GM23338 (cell line): ENCODE results near the gene FSIP2. TPM values are rescaled to one million over a fixed set of nuclear protein-coding genes. Genes with fewer than 3 reads are reported as not detected.

Experiments used
- ATAC-seq: fragments of 200-7000 bp; cut with Tn5 transposase; 3 replicates; pipeline ENCODE4 v1.9.1; 2020
- DNase-seq: peaks from one replicate; pipeline ENCODE4 v3.0.0-alpha.2; 2015; ENCODE audit warnings: low spot score
- H2AFZ ChIP-seq: fragments of 200-600 bp; sonication (generic); 2 replicates; pipeline ENCODE4 v1.8.0; 2016; ENCODE audit warnings: antibody characterized with exemption, mild to moderate bottlenecking, moderate library complexity
- H3F3A ChIP-seq: fragments of 200-600 bp; sonication (generic); replicated peaks from 2 replicates; pipeline ENCODE4 v1.8.0; 2017; ENCODE audit warnings: antibody characterized with exemption, mixed run types, low read depth
- H3K27ac ChIP-seq: fragments of 200-600 bp; sonication (generic); 2 replicates; pipeline ENCODE4 v1.6.1; 2016; ENCODE audit warnings: low read depth
- H3K27me3 ChIP-seq: fragments of 200-600 bp; sonication (generic); 2 replicates; pipeline ENCODE4 v1.8.0; 2016; ENCODE audit warnings: mild to moderate bottlenecking, mixed run types, moderate library complexity; ENCODE audit not compliant: insufficient read depth
- H3K36me3 ChIP-seq: fragments of 200-600 bp; sonication (generic); 2 replicates; pipeline ENCODE4 v1.8.0; 2016; ENCODE audit warnings: mild to moderate bottlenecking; ENCODE audit not compliant: insufficient read depth
- H3K4me1 ChIP-seq: fragments of 200-600 bp; sonication (generic); 2 replicates; pipeline ENCODE4 v1.8.0; 2016; ENCODE audit warnings: mild to moderate bottlenecking, moderate library complexity; ENCODE audit not compliant: insufficient read depth
- H3K4me2 ChIP-seq: fragments of 200-600 bp; sonication (generic); 2 replicates; pipeline ENCODE4 v1.7.1; 2017; ENCODE audit warnings: mixed run types
- H3K4me3 ChIP-seq: fragments of 200-600 bp; sonication (generic); 2 replicates; pipeline ENCODE4 v1.6.1; 2016; ENCODE audit warnings: mixed run types
- H3K79me2 ChIP-seq: fragments of 200-600 bp; sonication (generic); replicated peaks from 2 replicates; pipeline ENCODE4 v1.8.0; 2017; ENCODE audit warnings: mild to moderate bottlenecking; ENCODE audit not compliant: insufficient read depth
- H3K9me2 ChIP-seq: fragments of 200-600 bp; sonication (generic); 2 replicates; pipeline ENCODE4 v1.8.0; 2017; ENCODE audit not compliant: insufficient read depth
- H4K20me1 ChIP-seq: fragments of 200-600 bp; sonication (generic); replicated peaks from 2 replicates; pipeline ENCODE4 v1.8.0; 2017; ENCODE audit warnings: mild to moderate bottlenecking; ENCODE audit not compliant: insufficient read depth
- H3K27ac Mint-ChIP-seq: 2 replicates; pipeline ENCODE4 v1.8.0; 2020; ENCODE audit warnings: inconsistent platforms, mild to moderate bottlenecking, moderate library complexity, mixed read lengths
- H3K27me3 Mint-ChIP-seq: 3 replicates; pipeline ENCODE4 v1.8.0; 2022; ENCODE audit warnings: low read depth, mild to moderate bottlenecking, moderate library complexity, mixed read lengths, inconsistent platforms; ENCODE audit not compliant: insufficient read depth, poor library complexity
- H3K36me3 Mint-ChIP-seq: 3 replicates; pipeline ENCODE4 v1.8.0; 2021; ENCODE audit warnings: low read depth, mild to moderate bottlenecking, inconsistent platforms, moderate library complexity, mixed read lengths
- H3K4me1 Mint-ChIP-seq: 3 replicates; pipeline ENCODE4 v1.8.0; 2020; ENCODE audit warnings: mild to moderate bottlenecking, inconsistent platforms, mixed read lengths
- H3K4me3 Mint-ChIP-seq: 3 replicates; pipeline ENCODE4 v1.8.0; 2021; ENCODE audit warnings: moderate library complexity, mild to moderate bottlenecking, inconsistent platforms, mixed read lengths
- H3K9me3 Mint-ChIP-seq: 3 replicates; pipeline ENCODE4 v1.8.0; 2020; ENCODE audit warnings: moderate library complexity, mild to moderate bottlenecking, inconsistent platforms, mixed read lengths
- POLR2AphosphoS5 ChIP-seq: IDR thresholded peaks from 2 replicates; pipeline ENCODE4 v1.6.1; 2016; ENCODE audit warnings: antibody characterized with exemption, low read depth
- STAT1 ChIP-seq: IDR thresholded peaks from one replicate; pipeline ENCODE4 v1.6.1; 2016; ENCODE audit warnings: antibody characterized with exemption; ENCODE audit not compliant: unreplicated experiment
- ZNF114 ChIP-seq: fragments of 250-450 bp; sonication (Bioruptor Pico); IDR thresholded peaks from 2 replicates; pipeline ENCODE4 v1.5.0; 2020; ENCODE audit warnings: mild to moderate bottlenecking, moderate library complexity
- ZNF331 ChIP-seq: fragments of 250-450 bp; sonication (Bioruptor Pico); IDR thresholded peaks from 2 replicates; pipeline ENCODE4 v1.5.0; 2020; ENCODE audit warnings: low read depth, mild to moderate bottlenecking, moderate library complexity
- polyA plus RNA-seq: library from polyadenylated mRNA; unstranded; fragments of >200 nt; fragmentation: Nextera tagmentation; extraction: Ambion mirVana; gene quantifications from 2 replicates; pipeline ENCODE4 v1.2.1, GENCODE V29; 2016
- total RNA-seq: library from RNA; depleted of rRNA; stranded (reverse); fragments of >200 nt; shearing (Covaris generic); gene quantifications from 2 replicates; pipeline ENCODE4 v1.2.3, GENCODE V29; 2014
- TF ChIP-seq, protein P1 (sequence below): IDR thresholded peaks from one replicate; pipeline ENCODE4 v1.6.1; 2018; ENCODE audit warnings: antibody characterized with exemption; ENCODE audit not compliant: unreplicated experiment

The FSIP2 gene
- total and polyA plus RNA-seq, 2 experiments from 2014 or later: 3.2 to 3.8 TPM

DNA sequence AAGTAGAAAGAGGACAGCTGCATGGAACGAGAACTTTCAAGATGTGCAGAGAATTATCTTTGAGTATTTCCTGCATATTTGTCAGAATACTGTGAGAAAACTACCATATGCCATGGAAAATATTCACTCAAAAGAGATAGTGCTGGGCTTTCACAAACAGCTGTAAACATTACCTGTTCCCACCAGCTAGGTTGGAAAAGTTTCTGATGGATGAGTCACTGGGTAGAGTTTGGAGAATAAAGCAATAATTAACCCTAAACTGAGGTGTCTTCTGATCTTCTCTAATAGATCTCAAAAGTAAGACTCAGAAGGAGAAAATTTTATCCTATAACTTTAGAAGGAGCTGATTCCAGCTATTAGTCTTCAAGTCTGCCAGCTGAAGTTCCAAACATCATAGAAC is 3.9 kb upstream of the FSIP2 start:
- H3K27me3 ChIP-seq: no peaks in the 10 kb centered on the region
- no peak overlapping the region for H3K4me2 ChIP-seq
- DNase-seq (no peak), ATAC-seq (no peak)
- H3F3A ChIP-seq: no peaks in the 10 kb centered on the region
- TF ChIP-seq ZNF114 (CRISPR knock-in tag) (no peak), STAT1 (no peak), POLR2AphosphoS5 (no peak)
- TF ChIP-seq, protein P1, sequence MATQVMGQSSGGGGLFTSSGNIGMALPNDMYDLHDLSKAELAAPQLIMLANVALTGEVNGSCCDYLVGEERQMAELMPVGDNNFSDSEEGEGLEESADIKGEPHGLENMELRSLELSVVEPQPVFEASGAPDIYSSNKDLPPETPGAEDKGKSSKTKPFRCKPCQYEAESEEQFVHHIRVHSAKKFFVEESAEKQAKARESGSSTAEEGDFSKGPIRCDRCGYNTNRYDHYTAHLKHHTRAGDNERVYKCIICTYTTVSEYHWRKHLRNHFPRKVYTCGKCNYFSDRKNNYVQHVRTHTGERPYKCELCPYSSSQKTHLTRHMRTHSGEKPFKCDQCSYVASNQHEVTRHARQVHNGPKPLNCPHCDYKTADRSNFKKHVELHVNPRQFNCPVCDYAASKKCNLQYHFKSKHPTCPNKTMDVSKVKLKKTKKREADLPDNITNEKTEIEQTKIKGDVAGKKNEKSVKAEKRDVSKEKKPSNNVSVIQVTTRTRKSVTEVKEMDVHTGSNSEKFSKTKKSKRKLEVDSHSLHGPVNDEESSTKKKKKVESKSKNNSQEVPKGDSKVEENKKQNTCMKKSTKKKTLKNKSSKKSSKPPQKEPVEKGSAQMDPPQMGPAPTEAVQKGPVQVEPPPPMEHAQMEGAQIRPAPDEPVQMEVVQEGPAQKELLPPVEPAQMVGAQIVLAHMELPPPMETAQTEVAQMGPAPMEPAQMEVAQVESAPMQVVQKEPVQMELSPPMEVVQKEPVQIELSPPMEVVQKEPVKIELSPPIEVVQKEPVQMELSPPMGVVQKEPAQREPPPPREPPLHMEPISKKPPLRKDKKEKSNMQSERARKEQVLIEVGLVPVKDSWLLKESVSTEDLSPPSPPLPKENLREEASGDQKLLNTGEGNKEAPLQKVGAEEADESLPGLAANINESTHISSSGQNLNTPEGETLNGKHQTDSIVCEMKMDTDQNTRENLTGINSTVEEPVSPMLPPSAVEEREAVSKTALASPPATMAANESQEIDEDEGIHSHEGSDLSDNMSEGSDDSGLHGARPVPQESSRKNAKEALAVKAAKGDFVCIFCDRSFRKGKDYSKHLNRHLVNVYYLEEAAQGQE: no peak
- peaks cover 7% of the 10 kb centered on the region for H3K4me1 Mint-ChIP-seq
- no peaks in the 10 kb centered on the region for H3K36me3 ChIP-seq
- no peak overlapping the region for H3K27ac Mint-ChIP-seq
- H3K27me3 Mint-ChIP-seq: no peaks in the 10 kb centered on the region
- no peak overlapping the region for H3K4me3 Mint-ChIP-seq
- no peak overlapping the region for H3K4me3 ChIP-seq
- no peaks in the 10 kb centered on the region for H3K9me2 ChIP-seq
- H3K79me2 ChIP-seq: no peaks in the 10 kb centered on the region
- no peaks in the 10 kb centered on the region; the same call in 2 of the 3 replicates for H3K9me3 Mint-ChIP-seq
- no peak overlapping the region for H2AFZ ChIP-seq
- no peak overlapping the region for H3K27ac ChIP-seq
- no peaks in the 10 kb centered on the region for H4K20me1 ChIP-seq
- no peaks in the 10 kb centered on the region for H3K36me3 Mint-ChIP-seq
- H3K4me1 ChIP-seq: no peaks in the 10 kb centered on the region

DNA sequence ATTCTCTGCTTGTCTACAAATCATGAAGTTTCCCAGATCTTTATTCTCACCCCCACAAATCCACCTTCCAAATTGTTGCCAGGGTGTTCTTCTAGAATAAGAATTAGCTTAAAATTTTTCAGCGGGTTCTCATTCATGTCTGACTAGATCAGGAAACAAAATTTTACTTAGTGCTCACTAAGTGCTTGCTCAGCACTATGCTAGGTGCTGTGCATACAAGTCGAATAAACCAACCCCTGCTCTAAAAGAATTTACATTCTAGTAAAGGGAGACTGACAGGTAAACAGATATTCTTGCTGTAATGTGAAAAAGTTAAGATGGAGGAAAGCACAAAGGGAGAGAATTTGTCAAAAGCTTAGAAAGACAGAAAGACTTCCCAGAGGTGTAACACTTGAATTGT is 2.4 kb upstream of the FSIP2 start:
- Mint-ChIP-seq H3K9me3 (no peaks in the 10 kb centered on the region; the same call in 2 of the 3 replicates), H3K27ac (no peak overlapping the region), H3K27me3 (no peaks in the 10 kb centered on the region), H3K4me3 (no peak overlapping the region), H3K36me3 (no peaks in the 10 kb centered on the region), H3K4me1 (peaks cover 7% of the 10 kb centered on the region)
- no peak overlapping the region for H3K27ac ChIP-seq
- H3K9me2 ChIP-seq: no peaks in the 10 kb centered on the region
- H3F3A ChIP-seq: no peaks in the 10 kb centered on the region
- DNase-seq: no peak
- H3K4me2 ChIP-seq: no peak overlapping the region
- TF ChIP-seq ZNF331 (CRISPR knock-in tag) (no peak), ZNF114 (CRISPR knock-in tag) (no peak)
- no peak for ATAC-seq
- no peak overlapping the region for H3K4me3 ChIP-seq
- H2AFZ ChIP-seq: no peak overlapping the region
- H3K27me3 ChIP-seq: no peaks in the 10 kb centered on the region
- no peaks in the 10 kb centered on the region for H3K36me3 ChIP-seq
- H3K79me2 ChIP-seq: no peaks in the 10 kb centered on the region
- H4K20me1 ChIP-seq: no peaks in the 10 kb centered on the region
- H3K4me1 ChIP-seq: no peaks in the 10 kb centered on the region
